Measurements from ENCODE around the gene NUP205. TPM values are rescaled to one million over a fixed set of nuclear protein-coding genes. Genes with fewer than 3 reads are reported as not detected.

NUP205 gene
- total and polyA plus RNA-seq, 2 of the 13 experiments (the other 11 are each of a cell fraction or from before 2014, with no cell fraction given): 46.2 to 87.2 TPM

DNA sequence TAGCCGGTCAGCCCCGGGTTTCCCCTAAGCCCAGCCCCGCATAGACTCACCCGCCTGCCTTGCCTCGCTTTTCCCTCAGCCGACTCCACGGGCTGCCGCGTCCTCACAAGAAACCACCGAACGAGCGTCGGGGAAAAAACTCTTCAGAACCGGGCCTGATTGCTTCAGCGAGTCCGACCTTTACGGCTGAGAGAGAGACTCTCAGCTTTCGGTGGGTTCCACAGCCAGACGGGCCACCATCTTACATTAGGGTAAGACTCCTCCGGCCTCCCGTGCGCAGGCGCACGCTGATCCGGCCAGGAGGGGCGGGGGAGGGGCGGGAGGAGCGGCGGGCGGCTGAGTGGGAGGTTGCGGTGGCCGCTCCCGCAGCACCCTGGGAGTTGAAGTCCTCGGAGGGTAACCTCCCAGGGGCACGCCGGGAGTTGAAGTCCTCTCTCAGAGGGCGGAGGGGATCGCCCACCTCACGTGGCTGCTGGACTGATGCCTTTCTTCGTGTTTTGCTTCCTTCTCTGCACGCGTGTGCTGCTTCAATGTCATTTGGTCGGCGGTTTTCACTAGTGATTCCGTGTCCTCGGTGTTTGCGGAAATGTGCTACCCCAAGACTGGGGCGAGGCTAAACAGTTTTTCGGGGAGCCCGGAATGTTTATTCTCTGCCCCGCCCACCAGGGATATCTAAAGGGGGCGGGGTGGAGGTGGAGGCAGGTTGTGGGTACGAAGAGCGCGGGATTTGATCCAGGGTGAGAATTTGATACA, 47.7 kb upstream of the NUP205 start, which contains the start of gene CNOT4 (continued):
- TF ChIP-seq, protein P1, sequence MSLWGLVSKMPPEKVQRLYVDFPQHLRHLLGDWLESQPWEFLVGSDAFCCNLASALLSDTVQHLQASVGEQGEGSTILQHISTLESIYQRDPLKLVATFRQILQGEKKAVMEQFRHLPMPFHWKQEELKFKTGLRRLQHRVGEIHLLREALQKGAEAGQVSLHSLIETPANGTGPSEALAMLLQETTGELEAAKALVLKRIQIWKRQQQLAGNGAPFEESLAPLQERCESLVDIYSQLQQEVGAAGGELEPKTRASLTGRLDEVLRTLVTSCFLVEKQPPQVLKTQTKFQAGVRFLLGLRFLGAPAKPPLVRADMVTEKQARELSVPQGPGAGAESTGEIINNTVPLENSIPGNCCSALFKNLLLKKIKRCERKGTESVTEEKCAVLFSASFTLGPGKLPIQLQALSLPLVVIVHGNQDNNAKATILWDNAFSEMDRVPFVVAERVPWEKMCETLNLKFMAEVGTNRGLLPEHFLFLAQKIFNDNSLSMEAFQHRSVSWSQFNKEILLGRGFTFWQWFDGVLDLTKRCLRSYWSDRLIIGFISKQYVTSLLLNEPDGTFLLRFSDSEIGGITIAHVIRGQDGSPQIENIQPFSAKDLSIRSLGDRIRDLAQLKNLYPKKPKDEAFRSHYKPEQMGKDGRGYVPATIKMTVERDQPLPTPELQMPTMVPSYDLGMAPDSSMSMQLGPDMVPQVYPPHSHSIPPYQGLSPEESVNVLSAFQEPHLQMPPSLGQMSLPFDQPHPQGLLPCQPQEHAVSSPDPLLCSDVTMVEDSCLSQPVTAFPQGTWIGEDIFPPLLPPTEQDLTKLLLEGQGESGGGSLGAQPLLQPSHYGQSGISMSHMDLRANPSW (CRISPR knock-in tag; IDR thresholded peaks at IDR 0.05; ENCODE audit: borderline replicate concordance): no peak
- TF ChIP-seq, protein P2, sequence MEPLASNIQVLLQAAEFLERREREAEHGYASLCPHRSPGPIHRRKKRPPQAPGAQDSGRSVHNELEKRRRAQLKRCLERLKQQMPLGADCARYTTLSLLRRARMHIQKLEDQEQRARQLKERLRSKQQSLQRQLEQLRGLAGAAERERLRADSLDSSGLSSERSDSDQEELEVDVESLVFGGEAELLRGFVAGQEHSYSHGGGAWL (CRISPR knock-in tag; IDR thresholded peaks at IDR 0.05): peak; percentile 77; the same call in 1 of the 2 replicates
- TF ChIP-seq, protein P3, sequence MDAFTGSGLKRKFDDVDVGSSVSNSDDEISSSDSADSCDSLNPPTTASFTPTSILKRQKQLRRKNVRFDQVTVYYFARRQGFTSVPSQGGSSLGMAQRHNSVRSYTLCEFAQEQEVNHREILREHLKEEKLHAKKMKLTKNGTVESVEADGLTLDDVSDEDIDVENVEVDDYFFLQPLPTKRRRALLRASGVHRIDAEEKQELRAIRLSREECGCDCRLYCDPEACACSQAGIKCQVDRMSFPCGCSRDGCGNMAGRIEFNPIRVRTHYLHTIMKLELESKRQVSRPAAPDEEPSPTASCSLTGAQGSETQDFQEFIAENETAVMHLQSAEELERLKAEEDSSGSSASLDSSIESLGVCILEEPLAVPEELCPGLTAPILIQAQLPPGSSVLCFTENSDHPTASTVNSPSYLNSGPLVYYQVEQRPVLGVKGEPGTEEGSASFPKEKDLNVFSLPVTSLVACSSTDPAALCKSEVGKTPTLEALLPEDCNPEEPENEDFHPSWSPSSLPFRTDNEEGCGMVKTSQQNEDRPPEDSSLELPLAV (CRISPR knock-in tag; conservative IDR thresholded peaks at IDR 0.05; ENCODE audit: low read depth): no peak
- TF ChIP-seq MZF1 (CRISPR knock-in tag; IDR thresholded peaks at IDR 0.05; ENCODE audit: borderline replicate concordance) (peak; percentile 85; the same call in 1 of the 2 replicates), ARNTL (CRISPR knock-in tag; IDR thresholded peaks at IDR 0.05) (peak; percentile 88), CEBPG (CRISPR knock-in tag; IDR thresholded peaks at IDR 0.05) (no peak), ATF7-NPFF (CRISPR knock-in tag; IDR thresholded peaks at IDR 0.05; ENCODE audit: low read depth) (peak; percentile 67; the same call in 1 of the 2 replicates), ZNF17 (CRISPR knock-in tag; IDR thresholded peaks at IDR 0.05) (no peak), ATF1 (CRISPR knock-in tag; IDR thresholded peaks at IDR 0.05) (no peak), BHLHE40 (IDR thresholded peaks at IDR 0.05; ENCODE audit: low read length) (peak; percentile 83), ZNF282 (IDR thresholded peaks at IDR 0.05; ENCODE audit: partially characterized antibody) (no peak), ZNF329 (CRISPR knock-in tag; IDR thresholded peaks at IDR 0.05; ENCODE audit: low read depth) (no peak), ZNF446 (CRISPR knock-in tag; IDR thresholded peaks at IDR 0.05) (no peak), TAF15 (IDR thresholded peaks at IDR 0.05; ENCODE audit: low read depth, low read length, poor library complexity, severe bottlenecking) (no peak)
- TF ChIP-seq, protein P4, sequence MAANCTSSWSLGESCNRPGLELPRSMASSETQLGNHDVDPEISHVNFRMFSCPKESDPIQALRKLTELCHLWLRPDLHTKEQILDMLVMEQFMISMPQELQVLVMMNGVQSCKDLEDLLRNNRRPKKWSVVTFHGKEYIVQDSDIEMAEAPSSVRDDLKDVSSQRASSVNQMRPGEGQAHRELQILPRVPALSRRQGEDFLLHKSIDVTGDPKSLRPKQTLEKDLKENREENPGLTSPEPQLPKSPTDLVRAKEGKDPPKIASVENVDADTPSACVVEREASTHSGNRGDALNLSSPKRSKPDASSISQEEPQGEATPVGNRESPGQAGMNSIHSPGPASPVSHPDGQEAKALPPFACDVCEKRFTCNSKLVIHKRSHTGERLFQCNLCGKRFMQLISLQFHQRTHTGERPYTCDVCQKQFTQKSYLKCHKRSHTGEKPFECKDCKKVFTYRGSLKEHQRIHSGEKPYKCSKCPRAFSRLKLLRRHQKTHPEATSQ (CRISPR knock-in tag; IDR thresholded peaks at IDR 0.05; ENCODE audit: borderline replicate concordance): no peak
- TF ChIP-seq, protein P5, sequence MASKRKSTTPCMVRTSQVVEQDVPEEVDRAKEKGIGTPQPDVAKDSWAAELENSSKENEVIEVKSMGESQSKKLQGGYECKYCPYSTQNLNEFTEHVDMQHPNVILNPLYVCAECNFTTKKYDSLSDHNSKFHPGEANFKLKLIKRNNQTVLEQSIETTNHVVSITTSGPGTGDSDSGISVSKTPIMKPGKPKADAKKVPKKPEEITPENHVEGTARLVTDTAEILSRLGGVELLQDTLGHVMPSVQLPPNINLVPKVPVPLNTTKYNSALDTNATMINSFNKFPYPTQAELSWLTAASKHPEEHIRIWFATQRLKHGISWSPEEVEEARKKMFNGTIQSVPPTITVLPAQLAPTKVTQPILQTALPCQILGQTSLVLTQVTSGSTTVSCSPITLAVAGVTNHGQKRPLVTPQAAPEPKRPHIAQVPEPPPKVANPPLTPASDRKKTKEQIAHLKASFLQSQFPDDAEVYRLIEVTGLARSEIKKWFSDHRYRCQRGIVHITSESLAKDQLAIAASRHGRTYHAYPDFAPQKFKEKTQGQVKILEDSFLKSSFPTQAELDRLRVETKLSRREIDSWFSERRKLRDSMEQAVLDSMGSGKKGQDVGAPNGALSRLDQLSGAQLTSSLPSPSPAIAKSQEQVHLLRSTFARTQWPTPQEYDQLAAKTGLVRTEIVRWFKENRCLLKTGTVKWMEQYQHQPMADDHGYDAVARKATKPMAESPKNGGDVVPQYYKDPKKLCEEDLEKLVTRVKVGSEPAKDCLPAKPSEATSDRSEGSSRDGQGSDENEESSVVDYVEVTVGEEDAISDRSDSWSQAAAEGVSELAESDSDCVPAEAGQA (IDR thresholded peaks at IDR 0.05; ENCODE audit: low read depth): no peak
- TF ChIP-seq, protein P5 (CRISPR knock-in tag; IDR thresholded peaks at IDR 0.05; ENCODE audit: borderline replicate concordance): no peak

Data from HepG2 (cell line).